SU-DHL-6 (cell line): ENCODE measurements around the gene MUC5AC.
"Not testable (repeated sequence)": the region's sequence is repeated elsewhere in the genome, so short reads cannot be mapped to it uniquely, and the experiment has no call there.

ENCODE experiments used
- H2AFZ ChIP-seq: fragments of 200-600 bp; sonication (generic); 2 replicates; pipeline ENCODE4 v1.6.1; 2014; ENCODE audit warnings: low read depth, mild to moderate bottlenecking, moderate library complexity, mixed read lengths, antibody characterized with exemption, low read length; ENCODE audit not compliant: severe bottlenecking
- H3F3A ChIP-seq: fragments of 200-600 bp; shearing (Covaris generic); 2 replicates; pipeline ENCODE4 v1.6.0; 2016; ENCODE audit warnings: antibody characterized with exemption, mild to moderate bottlenecking; ENCODE audit not compliant: insufficient read depth
- H3K27ac ChIP-seq: fragments of 200-600 bp; sonication (generic); 2 replicates; pipeline ENCODE4 v1.5.1; 2016; ENCODE audit warnings: low read depth, mild to moderate bottlenecking, low read length, moderate library complexity, mixed read lengths
- H3K27me3 ChIP-seq: fragments of 200-600 bp; sonication (generic), shearing (Covaris generic); 2 replicates; pipeline ENCODE4 v1.6.0; 2014; ENCODE audit warnings: mild to moderate bottlenecking, low read length
- H3K36me3 ChIP-seq: fragments of 200-600 bp; sonication (generic); 2 replicates; pipeline ENCODE4 v1.6.1; 2014; ENCODE audit warnings: mild to moderate bottlenecking, low read length, mixed read lengths
- H3K4me2 ChIP-seq: fragments of 300-600, 200-600 bp; shearing (Covaris generic), sonication (generic); 2 replicates; pipeline ENCODE4 v1.6.0; 2014; ENCODE audit warnings: low read length, low read depth, mild to moderate bottlenecking; ENCODE audit not compliant: poor library complexity, severe bottlenecking
- H3K4me3 ChIP-seq: fragments of 200-600 bp; sonication (generic); 2 replicates; pipeline ENCODE4 v1.5.1; 2014; ENCODE audit warnings: antibody characterized with exemption, low read length, mild to moderate bottlenecking, mixed read lengths; ENCODE audit not compliant: insufficient read depth, poor library complexity, severe bottlenecking
- H3K79me2 ChIP-seq: fragments of 200-600 bp; sonication (generic); 2 replicates; pipeline ENCODE4 v1.6.1; 2014; ENCODE audit warnings: mild to moderate bottlenecking, low read length, moderate library complexity; ENCODE audit not compliant: insufficient read depth
- H3K9ac ChIP-seq: fragments of 200-600 bp; sonication (generic); 2 replicates; pipeline ENCODE4 v1.7.0; 2014; ENCODE audit warnings: mild to moderate bottlenecking, low read length
- H3K9me2 ChIP-seq: fragments of 200-600 bp; sonication (generic); replicated peaks from 2 replicates; pipeline ENCODE4 v1.6.1; 2014; ENCODE audit warnings: low read length; ENCODE audit not compliant: insufficient read depth
- H3K9me3 ChIP-seq: fragments of 200-600 bp; sonication (generic); 2 replicates; pipeline ENCODE4 v1.6.1; 2014; ENCODE audit warnings: low read length, mixed read lengths; ENCODE audit not compliant: insufficient read depth
- H4K20me1 ChIP-seq: fragments of 200-600 bp; sonication (generic); 2 replicates; pipeline ENCODE4 v1.6.1; 2014; ENCODE audit warnings: low read depth, mild to moderate bottlenecking, antibody characterized with exemption, low read length, moderate library complexity, mixed read lengths
- EZH2phosphoT487 ChIP-seq: fragments of 200-600 bp; sonication (generic), shearing (Covaris generic); conservative IDR thresholded peaks from 2 replicates; pipeline ENCODE4 v1.6.1; 2018; ENCODE audit warnings: mild to moderate bottlenecking, antibody characterized with exemption, low read length, moderate library complexity, mixed read lengths
- TF ChIP-seq, protein P1 (sequence below): fragments of 200-600 bp; sonication (generic); IDR thresholded peaks from one replicate; pipeline ENCODE4 v1.5.1; 2017; ENCODE audit warnings: antibody characterized with exemption, mild to moderate bottlenecking, low read length, moderate library complexity; ENCODE audit not compliant: insufficient read depth, poor library complexity, severe bottlenecking

The MUC5AC gene

DNA sequence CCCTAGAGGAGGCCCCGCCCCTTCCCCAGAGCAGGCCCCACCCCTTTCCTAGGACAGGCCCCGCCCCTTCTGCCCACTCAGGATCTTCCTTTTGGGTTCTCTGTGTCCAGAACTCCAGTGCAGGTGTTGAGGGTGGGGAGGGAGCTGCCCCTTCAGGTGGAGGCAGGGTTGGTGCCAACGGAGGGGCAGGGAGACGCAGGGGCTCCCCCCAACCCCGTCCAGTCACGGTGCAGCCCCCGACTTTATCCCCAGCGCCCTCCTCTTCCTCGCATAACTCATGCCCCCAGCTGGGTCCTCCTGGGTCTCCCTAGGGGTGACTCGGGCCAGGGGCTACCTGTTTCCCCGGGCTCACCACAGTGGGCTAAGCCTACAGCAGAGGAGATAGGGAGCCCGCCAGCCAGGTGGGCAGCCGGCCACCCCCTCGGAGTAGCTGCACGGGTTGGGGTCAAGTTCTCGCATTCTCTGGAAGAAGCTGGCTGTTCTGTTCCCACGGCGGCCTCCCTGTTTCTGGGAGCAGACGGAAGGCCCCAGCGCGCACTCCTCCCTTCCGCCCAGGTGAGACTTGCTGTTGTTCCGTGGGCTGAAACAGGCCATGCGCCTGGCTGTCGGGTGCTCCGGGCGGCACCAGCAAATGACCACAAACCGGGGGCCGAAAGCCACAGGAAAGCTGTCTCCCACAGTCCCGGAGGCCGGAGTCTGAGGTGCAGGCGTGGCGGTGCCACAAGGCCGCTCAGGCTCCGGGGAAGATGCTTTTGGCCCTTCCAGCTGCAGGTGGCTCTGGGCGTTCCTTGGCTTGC lies 44.1 kb upstream of the MUC5AC start:
- Histone ChIP-seq H4K20me1 (no peaks in the 10 kb centered on the region), H3K9ac (no peak overlapping the region), H3K79me2 (no peaks in the 10 kb centered on the region), H3K27me3 (no peaks in the 10 kb centered on the region), H2AFZ (no peak overlapping the region), H3F3A (no peaks in the 10 kb centered on the region), H3K4me3 (no peak overlapping the region), H3K27ac (no peak overlapping the region), H3K36me3 (no peaks in the 10 kb centered on the region), H3K4me2 (no peak overlapping the region), H3K9me3 (no peaks in the 10 kb centered on the region), H3K9me2 (no peaks in the 10 kb centered on the region)
- TF ChIP-seq, protein P1, sequence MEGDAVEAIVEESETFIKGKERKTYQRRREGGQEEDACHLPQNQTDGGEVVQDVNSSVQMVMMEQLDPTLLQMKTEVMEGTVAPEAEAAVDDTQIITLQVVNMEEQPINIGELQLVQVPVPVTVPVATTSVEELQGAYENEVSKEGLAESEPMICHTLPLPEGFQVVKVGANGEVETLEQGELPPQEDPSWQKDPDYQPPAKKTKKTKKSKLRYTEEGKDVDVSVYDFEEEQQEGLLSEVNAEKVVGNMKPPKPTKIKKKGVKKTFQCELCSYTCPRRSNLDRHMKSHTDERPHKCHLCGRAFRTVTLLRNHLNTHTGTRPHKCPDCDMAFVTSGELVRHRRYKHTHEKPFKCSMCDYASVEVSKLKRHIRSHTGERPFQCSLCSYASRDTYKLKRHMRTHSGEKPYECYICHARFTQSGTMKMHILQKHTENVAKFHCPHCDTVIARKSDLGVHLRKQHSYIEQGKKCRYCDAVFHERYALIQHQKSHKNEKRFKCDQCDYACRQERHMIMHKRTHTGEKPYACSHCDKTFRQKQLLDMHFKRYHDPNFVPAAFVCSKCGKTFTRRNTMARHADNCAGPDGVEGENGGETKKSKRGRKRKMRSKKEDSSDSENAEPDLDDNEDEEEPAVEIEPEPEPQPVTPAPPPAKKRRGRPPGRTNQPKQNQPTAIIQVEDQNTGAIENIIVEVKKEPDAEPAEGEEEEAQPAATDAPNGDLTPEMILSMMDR, result no peak
- no peak for TF ChIP-seq EZH2phosphoT487

DNA sequence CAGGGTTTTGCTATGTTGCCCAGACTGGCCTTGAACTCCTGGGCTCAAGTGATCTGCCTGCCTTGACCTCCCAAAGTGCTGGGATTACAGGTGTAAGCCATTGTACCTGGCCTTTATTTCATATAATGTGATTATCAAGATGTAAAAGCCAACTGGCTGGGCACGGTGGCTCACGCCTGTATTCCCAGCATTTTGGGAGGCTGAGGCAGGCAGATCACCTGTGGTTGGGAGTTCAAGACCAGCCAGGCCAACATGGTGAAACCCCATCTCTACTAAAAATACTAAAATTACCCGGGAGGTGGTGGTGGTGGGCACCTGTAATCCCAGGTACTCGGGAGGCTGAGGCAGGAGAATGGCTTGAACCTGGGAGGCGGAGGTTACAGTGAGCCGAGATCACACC lies 42.5 kb upstream of the MUC5AC start:
- H2AFZ ChIP-seq, H3K4me3 ChIP-seq, H3K9ac ChIP-seq, H3K27me3 ChIP-seq, H3F3A ChIP-seq, H3K79me2 ChIP-seq, H3K9me2 ChIP-seq, H3K36me3 ChIP-seq, H3K27ac ChIP-seq, H3K4me2 ChIP-seq, H3K9me3 ChIP-seq, H4K20me1 ChIP-seq: not testable (repeated sequence)

DNA sequence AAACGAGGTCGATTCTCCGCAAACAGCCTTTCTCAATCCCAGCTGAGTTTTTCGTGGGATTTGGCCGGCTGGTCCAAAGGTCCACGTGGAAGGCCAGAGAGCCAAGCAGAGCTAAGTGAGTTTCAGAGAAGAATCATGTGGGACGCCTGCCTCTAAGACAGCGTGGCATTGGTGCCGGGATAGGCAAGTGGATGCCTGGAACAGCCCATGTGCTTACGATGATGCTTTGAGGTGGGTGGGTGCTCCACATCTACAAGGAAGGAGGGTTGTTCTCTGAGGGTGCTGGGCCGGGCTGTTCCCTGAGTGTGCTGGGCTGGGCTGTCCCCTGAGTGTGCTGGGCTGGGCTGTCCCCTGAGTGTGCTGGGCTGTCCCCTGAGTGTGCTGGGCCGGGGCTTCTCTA lies 41.6 kb upstream of the MUC5AC start:
- no peak for TF ChIP-seq EZH2phosphoT487
- TF ChIP-seq, protein P1, result no peak
- Histone ChIP-seq H3K4me3 (no peak overlapping the region), H3K9me2 (no peaks in the 10 kb centered on the region), H3K9me3 (no peaks in the 10 kb centered on the region), H3K79me2 (no peaks in the 10 kb centered on the region), H3K27ac (no peak overlapping the region), H3K4me2 (no peak overlapping the region), H3K9ac (no peak overlapping the region), H3K27me3 (no peaks in the 10 kb centered on the region), H4K20me1 (no peaks in the 10 kb centered on the region), H3K36me3 (no peaks in the 10 kb centered on the region), H3F3A (no peaks in the 10 kb centered on the region), H2AFZ (no peak overlapping the region)

GRCh38 chr11:1116666-1117390 lies 40.9 kb upstream of the MUC5AC start:
- Histone ChIP-seq H3K9me2 (no peaks in the 10 kb centered on the region), H3K27me3 (no peaks in the 10 kb centered on the region), H3K36me3 (no peaks in the 10 kb centered on the region), H4K20me1 (no peaks in the 10 kb centered on the region), H3K4me2 (no peak overlapping the region), H3K4me3 (no peak overlapping the region), H3F3A (no peaks in the 10 kb centered on the region), H3K9me3 (no peaks in the 10 kb centered on the region), H3K27ac (no peak overlapping the region), H3K9ac (no peak overlapping the region), H3K79me2 (no peaks in the 10 kb centered on the region), H2AFZ (no peak overlapping the region)
- TF ChIP-seq, protein P1, result no peak
- no peak for TF ChIP-seq EZH2phosphoT487
